ENCODE results near the gene PPT2.
A peak's percentile ranks its signal among the peaks of the same experiment; 100 is the strongest.
"Not testable (repeated sequence)": the region's sequence is repeated elsewhere in the genome, so short reads cannot be mapped to it uniquely, and the experiment has no call there.

PPT2 gene

GRCh38 chr6:32127717-32128592 is 26.0 kb upstream of the PPT2 start, which contains the start of gene ATF6B:
Gene ATF6B, minus strand, starts transcription at chr6:32128246. Its CDS starts 39 bp downstream, at chr6:32128207.
- peak; percentile 98 for DNase-seq

GRCh38 chr6:32128751-32129296 is 25.1 kb upstream of the PPT2 start:
- no peak for DNase-seq

- DNase-seq: no peak
Measured at GRCh38 chr6:32129297-32130088, 24.4 kb upstream of the PPT2 start.

DNA sequence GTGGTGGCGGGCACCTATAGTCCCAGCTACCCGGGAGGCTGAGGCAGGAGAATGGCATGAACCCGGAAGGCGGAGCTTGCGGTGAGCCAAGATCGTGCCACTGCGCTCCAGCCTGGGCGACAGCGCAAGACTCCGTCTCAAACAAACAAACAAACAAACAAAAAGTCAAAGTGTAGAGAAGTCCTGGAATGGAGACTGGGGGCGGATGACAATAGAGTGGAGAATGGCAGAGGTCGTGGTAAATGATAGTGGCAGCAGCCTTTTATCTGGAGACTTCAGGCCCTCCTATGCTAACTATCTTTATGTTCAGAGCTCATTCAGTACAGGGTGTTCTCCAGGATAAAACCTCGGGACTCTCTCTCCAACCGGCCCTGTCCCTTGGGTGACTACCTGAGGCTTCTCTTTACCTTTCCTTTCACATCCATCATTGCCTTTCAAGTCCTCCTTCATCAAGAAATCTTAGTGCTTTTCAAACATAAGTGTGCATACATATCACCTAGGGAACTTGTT is 22.4 kb upstream of the PPT2 start:
- no peak for DNase-seq

GRCh38 chr6:32132110-32132509 is 21.8 kb upstream of the PPT2 start:
- DNase-seq: no peak

GRCh38 chr6:32133786-32134185 is 20.2 kb upstream of the PPT2 start:
- no peak for DNase-seq

DNA sequence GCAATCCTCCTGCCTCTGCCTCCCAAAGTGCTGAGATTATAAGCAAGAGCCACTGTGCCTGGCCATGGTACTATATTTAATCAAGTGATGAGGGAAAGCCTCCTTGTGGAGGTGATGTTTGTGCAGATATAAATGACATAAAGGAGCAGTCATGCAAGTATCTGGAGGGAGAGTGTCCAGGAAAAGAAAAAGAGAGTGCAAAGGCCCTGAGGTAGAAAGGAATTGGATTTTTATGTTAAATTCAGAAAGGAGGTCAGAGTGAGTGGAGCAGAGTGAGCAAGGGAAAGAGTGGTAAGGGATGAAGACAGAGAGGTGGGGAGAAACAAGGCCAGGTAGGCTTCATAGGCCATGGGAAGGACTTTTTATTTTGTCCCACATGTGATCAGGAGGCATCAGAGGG is 16.5 kb upstream of the PPT2 start:
- DNase-seq: no peak

GRCh38 chr6:32139590-32139989 is 14.4 kb upstream of the PPT2 start:
- DNase-seq: no peak

DNA sequence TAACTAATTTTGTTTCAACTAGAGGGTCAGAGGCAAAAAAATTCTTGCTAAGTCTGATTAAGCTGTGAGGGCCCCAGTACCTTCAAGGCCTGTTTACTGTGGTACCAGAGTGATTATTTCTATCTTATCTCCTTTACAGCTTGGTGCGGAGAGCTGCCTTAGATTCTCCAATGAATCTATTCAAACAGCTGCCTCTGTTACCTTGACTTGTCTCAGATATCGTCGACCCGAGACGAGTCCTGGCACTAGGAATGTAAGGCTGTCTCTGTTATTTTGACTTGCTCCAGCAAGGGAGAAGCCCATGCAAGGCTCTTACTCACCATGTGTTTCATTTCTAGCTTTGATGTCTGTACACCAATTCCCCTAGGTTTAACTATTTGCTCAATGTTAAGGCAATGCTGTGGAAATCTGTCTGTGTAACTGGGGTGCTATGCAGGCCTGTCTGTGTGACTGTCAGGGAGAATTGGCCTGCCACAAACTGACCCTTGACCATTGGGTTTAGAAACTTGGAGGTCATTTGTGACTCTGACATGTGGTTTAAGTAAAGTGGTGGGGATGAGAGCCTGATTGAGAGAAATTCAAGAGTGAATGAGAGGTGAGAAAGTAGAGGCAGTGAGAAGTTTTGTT is 13.4 kb upstream of the PPT2 start:
- DNase-seq: no peak

DNA sequence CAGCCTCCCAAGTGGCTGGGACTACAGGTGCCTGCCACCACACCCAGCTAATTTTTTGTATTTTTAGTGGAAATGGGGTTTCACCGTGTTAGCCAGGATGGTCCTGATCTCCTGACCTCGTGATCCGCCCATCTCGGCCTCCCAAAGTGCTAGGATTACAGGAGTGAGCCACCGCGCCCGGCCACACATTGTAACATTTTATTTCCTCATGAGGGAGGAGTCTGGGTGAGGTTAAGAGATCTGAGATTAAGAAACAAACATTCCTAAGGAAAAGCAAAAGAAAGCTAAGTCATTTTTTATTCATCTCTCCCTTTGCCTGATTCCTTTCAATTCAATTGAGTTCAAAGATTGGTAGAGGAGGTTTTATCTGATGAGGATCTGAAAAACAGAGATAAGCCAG is 9.7 kb upstream of the PPT2 start:
- DNase-seq: not testable (repeated sequence)

GRCh38 chr6:32146287-32146686 is 7.7 kb upstream of the PPT2 start:
- no peak for DNase-seq

- no peak for DNase-seq
Measured at GRCh38 chr6:32146687-32147086, 7.3 kb upstream of the PPT2 start.

DNA sequence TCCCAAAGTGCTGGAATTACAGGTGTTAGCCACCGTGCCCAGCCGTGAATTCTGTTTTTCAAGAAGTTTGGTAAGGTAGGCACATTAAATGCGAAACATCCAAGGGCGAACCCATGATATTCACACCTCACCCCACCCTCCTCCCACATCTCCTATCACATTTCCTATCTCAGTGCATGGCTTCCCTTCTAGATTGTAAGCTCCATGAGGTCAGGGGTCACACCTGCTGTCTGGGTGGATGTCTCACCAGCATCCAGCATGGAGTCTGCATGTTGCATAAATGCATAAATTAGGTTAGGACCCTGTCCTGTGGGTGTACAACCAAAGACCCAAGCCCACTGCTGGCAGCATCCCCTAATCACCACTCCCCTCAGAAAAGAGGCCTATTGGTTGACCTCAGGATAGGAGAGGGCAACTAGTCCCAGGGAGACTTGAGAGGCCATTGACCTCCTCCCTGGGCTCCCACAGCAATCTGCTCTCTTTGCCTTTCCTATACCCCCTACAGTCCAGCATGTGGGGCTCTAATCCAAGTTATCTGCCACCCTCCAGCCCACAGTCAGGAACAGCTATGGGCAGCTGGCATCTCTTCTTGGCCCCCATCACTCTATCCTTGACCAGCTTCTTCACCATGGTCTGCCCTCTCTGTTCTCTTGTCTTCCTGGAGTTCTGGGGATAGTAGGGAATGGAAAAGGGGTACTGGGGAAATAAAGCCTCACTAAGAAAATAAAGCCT is 6.4 kb upstream of the PPT2 start:
- no peak for DNase-seq

DNA sequence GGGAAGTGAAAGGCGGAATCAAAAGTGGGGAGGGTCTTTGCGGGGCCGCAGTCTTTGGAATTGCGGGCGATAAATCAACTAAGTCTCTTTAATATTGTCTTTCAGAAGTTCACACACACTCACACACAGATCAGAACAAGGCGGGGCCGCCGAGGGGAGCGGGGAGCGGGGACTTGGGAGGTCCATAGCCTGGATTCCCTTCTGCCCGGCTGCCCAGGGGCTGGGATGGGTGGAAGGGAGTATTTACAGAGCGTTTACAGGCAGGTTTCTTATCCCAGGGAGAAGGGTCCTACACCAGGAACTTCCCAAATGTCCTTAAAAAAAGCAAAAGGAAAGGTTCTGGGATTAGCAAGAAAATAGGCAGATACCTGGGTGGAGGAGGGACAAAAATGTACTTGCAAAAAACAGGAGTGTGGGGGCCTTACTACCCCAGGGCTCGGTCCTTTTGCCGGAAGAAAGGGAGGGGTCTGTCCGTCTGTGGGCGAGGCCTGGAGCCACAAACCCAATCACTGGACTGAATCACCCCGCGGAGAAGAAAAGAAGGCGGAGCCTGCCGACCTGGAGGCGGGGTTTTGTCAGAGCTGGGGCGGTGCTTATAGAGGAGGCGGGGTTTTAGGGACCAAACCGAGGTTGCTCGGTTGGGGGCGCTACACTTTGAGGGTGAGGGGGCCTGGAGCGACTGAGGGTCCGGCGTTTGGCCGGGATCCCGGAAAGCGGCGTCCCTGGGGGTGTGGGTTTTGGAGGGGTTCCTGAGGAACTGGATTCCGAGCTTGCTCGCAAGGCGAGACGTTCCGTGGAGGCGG is 5.5 kb upstream of the PPT2 start:
- DNase-seq: peak; percentile 88

GRCh38 chr6:32149092-32149755 is 4.7 kb upstream of the PPT2 start:
- DNase-seq: no peak

DNA sequence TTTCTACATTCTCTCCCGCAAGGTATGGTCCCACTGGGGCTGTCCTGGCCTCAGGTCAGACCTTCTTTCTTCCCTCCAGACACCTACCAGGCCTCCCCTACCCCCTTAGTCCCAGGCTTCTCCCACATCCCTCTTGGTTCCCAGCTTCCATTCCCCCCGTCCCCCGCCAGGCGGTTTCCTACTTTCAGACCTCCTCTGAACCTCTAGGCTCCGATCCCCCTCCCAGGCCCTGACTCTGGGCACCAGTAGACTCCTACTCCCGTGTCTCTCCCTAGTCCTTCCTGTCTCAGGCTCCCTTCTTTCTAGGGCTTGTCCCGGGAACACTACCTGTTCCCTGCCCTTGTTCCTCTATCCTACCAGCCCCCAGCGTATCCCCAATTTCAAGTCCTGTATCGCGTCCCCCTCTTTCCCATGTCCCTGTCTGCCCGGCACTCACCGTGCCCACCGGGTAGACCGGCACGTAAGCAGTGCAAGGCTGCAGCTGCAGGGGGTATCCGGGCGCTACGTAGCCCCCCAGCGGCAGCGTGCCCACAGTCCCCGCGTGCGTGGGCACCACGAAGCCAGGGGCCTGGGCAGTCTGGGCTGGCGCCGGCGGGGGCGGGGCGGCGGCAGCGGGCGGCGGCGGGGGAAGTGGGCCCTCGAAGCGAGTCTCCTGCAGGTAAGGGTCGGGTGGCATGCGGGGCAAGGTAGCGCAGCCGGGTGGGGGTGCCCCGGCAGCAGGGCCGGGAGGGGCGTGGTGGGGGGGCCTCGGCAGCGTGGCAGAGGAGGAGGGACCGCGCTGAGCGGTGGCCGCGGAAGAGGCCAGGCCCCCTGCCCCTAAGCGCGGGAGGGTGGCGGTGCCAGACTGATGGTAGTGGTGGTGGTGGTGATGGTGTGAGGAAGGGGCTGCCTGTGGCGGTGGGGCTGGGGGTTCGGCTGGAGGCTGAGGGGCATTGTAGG is 3.7 kb upstream of the PPT2 start:
- DNase-seq: no peak

- DNase-seq: no peak
Measured at GRCh38 chr6:32151181-32151862, 2.6 kb upstream of the PPT2 start.

GRCh38 chr6:32151863-32152768 is 1.8 kb upstream of the PPT2 start, which contains the start of gene PRRT1:
Gene PRRT1, minus strand, starts transcription at chr6:32151939. Its CDS starts 112 bp downstream, at chr6:32151827.
- DNase-seq: no peak
